HG03196 (cell line): ENCODE data around the gene PYGO2.
"Not testable (repeated sequence)": the region's sequence is repeated elsewhere in the genome, so short reads cannot be mapped to it uniquely, and the experiment has no call there.

Experiments used
- ATAC-seq: cut with Tn5 transposase; IDR thresholded peaks from one replicate; pipeline ENCODE4 v1.9.1; 2021; ENCODE audit not compliant: unreplicated experiment

Gene PYGO2

DNA sequence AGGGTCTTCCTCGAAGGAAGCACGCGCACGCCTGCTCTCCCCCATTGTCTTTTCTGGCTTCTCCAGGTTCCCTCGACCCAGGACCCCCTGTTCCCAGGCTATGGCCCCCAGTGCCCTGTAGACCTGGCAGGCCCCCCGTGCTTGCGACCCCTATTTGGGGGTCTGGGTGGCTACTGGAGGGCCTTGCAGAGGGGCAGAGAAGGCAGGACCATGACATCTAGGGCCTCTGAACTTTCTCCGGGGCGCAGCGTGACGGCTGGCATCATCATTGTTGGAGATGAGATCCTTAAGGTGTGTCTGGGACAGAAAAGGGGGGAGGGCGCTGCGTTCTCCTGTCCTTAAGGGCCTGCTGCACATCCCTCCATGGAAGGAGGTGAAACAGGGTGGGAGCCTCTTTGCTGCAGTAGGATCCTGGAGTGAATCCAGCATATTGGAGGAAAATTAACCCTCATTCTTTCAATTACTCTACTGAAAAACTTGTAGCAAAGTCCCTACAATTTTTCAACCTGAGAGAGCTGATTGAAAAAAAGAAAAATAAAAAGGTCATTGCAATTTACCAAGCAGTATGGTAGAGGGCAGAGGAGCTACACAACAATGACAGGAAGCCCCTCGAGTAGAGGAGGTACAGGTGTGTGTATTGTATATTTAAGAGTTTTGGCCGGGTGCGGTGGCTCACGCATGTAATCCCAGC is 22.3 kb upstream of the PYGO2 start:
- no peak for ATAC-seq

GRCh38 chr1:154982897-154983648 is 21.5 kb upstream of the PYGO2 start, which contains the start of gene FLAD1:
Gene FLAD1, plus strand, starts transcription at chr1:154983344. Its CDS starts 351 bp downstream, at chr1:154983695.
- ATAC-seq, result peak; percentile 94

- ATAC-seq, result no peak
Measured at GRCh38 chr1:154982341-154982740, 20.8 kb upstream of the PYGO2 start.

GRCh38 chr1:154978360-154978759 is 16.8 kb upstream of the PYGO2 start:
- no peak for ATAC-seq

DNA sequence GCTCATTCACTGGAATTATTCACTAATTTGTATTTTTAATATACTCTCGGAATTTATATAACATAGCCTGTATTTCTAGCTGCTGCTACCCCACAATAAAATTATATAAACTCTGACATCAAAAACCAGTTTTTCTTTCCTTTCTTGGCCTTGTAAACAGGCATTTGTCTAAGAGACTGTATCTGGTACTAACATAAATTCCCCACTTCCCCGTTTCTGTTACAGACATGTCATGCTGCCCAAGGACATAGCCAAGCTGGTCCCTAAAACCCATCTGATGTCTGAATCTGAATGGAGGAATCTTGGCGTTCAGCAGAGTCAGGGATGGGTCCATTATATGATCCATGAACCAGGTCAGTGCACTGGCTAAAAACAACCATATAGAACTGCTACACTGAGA is 16.2 kb upstream of the PYGO2 start:
- not testable (repeated sequence) for ATAC-seq

DNA sequence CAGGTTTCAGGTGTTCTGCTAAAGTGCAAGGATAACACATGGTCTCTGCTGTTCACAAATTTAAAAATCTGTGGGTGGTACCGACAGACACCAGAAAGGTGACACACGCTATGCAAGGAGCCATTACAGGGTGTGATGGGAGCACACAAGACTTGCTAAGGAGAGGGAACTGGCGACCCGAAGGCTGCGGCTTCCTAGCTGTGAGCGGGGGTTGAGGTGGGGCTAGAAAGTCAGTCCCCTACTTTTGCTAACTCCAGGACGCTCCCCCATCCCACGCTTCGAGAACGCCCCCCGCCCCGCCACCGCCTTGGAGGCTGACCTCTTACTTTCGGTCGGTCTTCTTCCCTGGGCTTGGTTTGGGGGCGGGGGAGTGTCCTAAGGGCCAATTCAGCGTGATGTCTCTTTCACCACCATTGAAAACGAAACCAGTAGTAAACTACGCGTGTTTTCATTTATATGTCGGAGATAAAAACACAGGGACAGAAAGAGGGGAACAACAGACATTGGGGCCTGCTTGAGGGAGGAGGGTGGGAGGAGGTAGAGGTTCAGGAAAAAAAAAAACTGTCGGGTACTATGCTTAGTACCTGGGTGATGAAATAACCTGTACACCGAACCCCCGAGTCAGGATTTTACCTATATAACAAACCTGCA is 14.0 kb upstream of the PYGO2 start:
- no peak for ATAC-seq

DNA sequence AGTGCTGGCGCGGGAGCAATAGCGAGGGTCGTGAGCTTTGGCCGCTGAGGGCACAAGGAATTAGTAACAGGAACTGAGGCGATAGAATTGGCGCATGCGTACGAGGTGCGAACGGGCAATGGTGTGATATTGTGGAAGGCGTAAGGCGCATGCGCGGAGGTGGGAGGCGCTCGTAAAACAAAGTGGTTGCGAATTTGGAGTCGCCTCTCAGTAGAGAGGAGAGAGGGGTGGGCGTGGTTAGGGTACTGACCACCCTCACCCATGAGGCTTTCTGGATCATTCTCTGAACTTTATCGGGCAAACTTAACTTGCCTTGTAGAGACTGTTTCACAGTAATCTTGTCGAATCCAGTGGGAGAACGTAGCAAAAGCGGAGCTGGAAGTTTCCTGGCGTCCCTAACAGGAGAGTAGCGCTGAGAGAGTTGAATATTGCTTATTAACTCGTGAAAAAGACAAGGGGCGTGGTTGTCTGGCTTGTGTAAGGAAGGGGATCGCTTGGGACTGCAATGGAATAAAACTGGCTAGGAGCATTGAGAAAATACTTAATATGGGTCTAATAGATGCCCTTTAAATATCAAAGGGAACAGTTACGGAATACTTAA is 13.3 kb upstream of the PYGO2 start:
- peak; percentile 46 for ATAC-seq

DNA sequence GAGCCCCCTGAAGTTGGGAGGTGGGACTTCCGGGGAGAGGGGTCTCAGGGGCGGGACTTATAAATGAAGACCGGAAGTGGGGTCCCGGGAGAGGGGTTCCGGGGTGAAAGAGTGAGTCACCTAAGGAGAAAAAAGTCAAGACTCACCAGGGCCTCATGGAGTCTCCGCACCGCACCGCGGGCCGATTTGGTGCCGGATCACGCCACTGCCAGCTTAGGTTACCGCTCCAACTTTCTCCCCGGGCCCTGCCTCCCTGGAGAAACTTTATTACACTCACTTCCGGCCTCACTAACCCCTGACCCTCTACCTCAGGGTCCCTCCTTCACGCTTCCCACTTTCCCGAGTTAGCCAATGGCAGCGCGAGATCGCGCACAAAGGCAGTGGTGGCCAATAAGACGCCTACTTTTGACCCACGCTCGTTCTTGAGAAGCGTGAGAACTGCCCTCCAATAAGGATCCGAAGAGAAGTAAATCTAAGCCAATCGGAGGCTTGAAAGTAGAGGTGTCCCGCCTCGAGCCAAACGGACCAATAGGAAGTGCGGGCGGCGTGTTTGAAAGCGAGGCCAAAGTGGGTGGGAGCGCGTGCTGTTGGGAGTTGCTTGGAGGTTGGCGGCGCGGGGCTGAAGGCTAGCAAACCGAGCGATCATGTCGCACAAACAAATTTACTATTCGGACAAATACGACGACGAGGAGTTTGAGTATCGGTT is 12.7 kb upstream of the PYGO2 start, which contains the start of gene CKS1B:
TSS of gene CKS1B (plus strand) at position 580 of the 706 bp plus-strand sequence. CDS start at position 645, 65 bp downstream.
- ATAC-seq, result peak; percentile 70

DNA sequence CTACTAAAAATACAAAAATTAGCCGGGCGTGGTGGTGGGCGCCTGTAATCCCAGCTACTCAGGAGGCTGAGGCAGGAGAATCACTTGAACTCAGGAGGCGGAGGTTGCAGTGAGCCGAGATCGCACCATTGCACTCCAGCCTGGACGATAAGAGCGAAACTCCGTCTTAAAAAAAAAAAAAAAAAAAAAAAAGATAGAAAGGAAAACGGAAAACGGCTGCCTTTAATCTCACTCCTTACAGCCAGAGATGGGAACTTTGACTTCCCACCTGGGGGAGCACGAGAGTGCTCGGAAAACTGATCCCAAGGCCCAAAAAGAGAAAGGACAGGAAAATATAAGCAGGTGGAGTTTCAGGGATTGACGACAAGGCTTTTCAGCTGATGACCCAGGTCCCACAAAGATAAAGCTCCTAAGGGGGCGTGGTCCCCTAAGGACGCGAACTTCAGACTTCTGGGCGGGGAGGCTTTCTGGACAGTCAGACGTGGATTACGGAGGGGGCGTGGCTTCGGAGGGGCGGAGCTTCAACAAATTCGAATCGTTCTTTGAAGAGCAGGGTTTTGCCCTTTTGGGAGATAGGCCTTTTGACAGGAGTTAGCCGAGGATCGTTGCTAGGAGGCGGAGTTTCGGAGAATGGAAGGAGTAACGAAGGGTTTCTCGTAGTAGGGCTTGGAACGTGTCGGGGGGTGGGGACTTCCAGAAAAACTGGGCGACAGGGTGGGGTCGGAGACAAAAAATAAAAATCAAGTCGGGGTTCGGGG is 11.9 kb upstream of the PYGO2 start:
- peak; percentile 19 for ATAC-seq

DNA sequence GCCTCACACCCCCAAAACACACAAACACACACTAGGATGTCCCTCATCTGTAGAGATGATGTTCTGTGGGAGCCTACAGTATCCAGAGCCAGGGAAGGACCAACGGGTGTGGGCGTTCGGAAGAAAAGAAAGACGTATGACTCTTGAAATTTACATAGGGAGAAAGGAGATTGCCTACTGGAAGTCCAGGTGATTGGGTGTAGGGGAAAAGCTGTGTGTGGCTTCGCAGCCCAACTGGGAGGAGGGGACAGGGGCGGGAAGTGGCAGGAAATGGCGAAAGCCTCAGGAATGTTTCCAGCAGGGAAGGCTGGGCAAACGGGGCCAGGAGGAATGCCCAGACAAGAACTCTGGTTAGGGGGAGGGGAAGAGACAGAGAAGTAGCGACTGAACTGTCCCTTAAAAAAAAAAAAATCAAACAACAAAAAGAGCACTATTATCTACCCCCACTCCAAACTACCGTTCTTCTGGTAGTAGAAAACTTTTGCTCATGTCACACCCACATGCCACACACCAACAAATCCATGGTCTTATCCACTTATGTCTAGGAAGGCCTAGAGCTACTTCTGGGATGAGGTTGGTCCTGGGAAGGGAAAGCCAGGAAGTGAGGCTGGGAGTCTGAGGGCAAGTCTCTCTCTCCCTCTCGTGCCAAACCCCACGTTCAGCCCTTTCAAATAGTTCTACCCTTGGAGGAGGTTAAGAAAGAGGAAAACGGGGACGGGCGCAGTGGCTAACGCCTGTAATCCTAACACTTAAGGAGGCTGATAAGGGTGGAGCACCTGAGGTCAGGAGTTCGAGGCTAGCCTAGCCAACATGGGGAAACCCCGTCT is 11.1 kb upstream of the PYGO2 start:
- ATAC-seq, result no peak

GRCh38 chr1:154972213-154972516 is 10.6 kb upstream of the PYGO2 start:
- ATAC-seq, result no peak

DNA sequence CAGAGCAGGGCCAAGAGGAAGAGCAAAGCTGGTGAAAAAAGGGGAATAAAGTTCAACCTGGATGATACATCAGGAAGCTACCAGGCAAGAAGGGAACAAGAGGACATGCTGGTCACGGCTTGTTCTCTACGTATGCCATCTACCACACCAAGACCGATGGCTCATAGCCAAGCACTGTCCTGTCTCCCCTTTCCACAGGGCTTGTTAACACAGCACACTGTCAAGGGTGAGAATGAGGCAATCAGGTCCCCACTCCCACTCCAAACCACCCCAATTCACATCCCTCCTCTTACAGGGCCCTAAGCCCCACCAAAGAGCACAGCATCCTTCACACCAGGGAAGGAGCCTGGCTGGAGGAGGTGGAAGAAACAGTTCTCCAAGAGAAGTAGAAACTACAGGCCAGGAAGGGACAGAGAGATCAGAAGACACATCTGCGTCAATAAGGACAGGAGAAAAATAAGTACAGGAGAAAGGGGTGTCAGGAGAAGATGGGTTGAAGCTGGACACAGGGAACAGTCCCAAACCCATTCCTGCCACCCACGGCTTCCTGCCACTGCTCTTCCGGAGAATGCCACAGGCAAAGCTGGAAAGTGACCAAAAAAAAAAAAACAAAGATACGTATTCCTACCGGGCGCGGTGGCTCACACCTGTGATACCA is 9.9 kb upstream of the PYGO2 start:
- ATAC-seq, result no peak

DNA sequence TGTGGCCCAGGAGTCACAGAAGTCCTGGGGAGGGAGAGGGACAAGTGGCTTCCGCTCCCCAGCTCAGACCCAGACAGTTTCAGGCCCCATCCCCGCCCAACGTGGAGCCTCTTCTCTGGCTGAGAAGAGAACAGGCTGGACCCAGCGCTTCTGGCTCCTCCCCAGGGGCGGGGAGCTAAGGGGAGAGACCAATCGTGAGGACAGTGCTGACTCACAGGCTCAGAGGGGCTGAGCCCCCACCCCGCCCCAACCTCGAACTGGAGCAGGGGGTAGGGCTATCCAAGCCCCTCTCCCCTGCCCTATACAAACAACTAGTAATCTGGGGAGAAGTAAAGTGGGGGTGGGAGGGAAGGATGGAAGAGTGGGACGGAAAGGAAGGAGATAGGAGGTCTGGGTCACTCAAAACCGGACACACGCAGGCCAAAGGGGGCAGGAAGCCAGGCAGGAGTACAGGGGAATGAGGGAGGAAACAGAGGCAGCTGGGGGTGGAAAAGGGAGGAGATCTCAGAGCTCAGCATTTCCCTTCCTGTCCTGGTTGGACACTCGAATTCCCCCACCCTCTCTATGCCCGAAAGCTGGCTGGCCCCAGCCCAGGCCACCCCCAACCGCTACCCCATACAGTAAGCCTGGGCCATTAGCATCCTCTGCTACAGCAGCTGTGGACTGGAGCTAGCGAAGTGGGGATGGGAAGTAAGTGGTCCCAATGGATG is 9.2 kb upstream of the PYGO2 start, which contains the start of gene SHC1:
TSS of gene SHC1 (minus strand) at position 117 of the 710 bp plus-strand sequence. CDS start 221 bp downstream, outside the sequence.
- no peak for ATAC-seq

GRCh38 chr1:154969860-154970452 is 8.4 kb upstream of the PYGO2 start:
- ATAC-seq, result no peak

DNA sequence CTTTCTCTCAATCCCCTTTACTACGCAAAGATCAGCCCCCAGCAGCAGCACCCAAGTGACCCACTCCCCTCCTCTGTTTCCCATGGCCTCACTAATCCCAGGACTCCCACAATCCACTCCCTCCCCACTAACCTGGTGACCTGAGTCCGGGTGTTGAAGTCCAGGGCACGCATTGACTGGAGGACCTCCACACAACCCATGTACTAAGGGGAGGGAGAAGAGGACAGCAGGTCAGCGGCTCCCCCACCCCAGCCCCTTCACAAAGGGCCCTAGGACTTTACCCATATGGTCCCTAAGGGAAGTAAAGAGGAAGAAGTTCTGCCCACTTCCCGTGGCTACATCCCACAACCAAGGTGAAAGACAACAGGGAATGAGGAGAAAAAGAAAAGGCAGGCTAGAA is 7.7 kb upstream of the PYGO2 start:
- no peak for ATAC-seq

GRCh38 chr1:154968731-154969130 is 7.1 kb upstream of the PYGO2 start:
- ATAC-seq, result no peak

GRCh38 chr1:154967331-154967950 is 5.9 kb upstream of the PYGO2 start:
- no peak for ATAC-seq
